CD4-positive, alpha-beta T cell treated with Interleukin-21 for 1 hour (primary cell): Measurements from ENCODE around the gene CD8B.

ENCODE experiments used
- DNase-seq: peaks from one replicate; pipeline ENCODE4 v3.0.0-alpha.2; 2020

Gene CD8B

DNA sequence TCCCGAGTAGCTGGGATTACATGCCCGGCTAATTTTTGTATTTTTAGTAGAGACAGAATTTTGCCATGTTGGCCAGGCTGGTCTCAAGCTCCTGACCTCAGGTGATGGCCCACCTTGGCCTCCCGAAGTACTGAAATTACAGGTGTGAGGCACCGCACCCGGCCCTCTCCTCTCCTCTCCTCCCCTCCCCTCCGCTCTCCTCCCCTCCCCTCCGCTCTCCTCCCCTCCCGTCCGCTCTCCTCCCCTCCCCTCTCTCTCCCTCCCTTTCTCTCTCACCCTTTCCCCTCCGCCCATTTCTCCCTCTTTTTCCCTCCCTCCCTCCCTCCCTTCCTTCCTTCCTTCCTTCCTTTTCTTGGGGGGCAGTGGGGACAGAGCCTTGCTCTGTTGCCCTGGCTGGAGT, 28.4 kb downstream of the CD8B start:
- no peak for DNase-seq

DNA sequence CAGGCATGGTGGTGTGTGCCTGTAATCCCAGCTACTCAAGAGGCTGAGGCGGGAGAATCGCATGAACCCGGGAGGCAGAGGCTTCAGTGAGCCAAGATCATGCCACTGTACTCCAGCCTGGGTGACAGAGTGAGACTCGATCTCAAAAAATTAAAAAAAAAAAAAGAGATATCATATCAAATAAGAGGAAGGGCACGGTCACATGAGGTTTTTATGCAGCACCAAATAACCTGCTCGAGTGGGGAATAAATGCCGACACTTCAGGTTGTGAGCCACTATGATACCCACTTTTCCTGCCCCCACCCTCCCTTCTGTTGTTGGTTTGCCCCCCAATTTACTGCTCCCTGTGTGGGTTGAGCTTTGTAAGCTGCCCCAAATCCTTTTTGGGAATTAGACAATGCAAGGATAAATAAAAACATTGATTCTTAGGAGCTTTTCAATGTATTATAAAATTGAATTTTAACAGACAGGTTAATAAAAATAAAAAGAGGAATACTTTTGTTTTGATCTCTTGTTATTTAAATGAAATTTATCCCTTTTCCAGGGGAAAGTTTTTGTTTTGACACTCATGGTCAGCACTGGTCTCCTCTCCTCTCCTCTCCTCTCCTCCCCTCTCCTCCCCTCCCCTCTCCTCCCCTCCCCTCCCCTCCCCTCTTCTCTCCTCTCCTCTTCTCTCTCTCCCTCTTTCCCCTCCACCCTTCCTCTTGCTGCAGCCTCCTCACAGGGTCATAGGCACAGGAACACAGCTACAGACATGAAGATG, 29.2 kb downstream of the CD8B start:
- DNase-seq: no peak

DNA sequence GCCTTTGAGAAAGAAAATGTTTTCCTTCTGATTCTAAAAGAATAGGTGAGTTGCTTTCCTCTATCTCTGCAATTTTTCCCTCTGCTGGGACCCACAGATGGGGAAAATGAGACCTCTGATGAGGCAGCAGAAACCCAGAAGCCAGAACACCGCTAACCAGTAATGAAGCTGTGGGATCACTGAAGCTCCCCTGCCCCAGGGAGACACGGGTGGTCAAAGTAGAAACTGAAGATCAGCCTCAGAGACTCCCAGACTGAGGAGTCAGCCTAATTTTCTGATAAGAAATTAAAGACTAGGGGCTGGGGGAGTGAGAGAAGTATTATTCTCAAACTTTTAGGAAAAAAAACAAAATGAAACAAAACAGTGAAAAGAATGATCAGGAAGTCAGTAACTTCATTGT, 30.1 kb downstream of the CD8B start:
- no peak for DNase-seq

DNA sequence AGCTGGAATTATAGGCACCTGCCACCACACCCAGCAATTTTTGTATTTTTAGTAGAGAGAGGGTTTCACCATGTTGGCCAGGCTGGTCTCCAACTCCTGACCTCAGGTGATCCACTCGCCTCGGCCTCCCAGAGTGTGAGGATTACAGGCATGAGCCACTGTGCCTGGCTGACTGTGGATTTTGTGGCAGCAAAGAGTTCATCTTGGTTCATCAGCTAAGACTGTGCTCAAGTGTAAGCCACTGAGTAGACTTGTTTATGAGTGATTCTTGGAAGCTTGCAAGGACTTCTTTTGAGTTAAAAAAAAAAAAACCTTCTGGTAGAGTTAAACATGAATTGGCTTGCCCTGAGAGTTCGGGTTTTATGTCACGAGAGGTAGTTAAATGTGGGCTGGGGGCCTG, 34.7 kb downstream of the CD8B start:
- DNase-seq: no peak

DNA sequence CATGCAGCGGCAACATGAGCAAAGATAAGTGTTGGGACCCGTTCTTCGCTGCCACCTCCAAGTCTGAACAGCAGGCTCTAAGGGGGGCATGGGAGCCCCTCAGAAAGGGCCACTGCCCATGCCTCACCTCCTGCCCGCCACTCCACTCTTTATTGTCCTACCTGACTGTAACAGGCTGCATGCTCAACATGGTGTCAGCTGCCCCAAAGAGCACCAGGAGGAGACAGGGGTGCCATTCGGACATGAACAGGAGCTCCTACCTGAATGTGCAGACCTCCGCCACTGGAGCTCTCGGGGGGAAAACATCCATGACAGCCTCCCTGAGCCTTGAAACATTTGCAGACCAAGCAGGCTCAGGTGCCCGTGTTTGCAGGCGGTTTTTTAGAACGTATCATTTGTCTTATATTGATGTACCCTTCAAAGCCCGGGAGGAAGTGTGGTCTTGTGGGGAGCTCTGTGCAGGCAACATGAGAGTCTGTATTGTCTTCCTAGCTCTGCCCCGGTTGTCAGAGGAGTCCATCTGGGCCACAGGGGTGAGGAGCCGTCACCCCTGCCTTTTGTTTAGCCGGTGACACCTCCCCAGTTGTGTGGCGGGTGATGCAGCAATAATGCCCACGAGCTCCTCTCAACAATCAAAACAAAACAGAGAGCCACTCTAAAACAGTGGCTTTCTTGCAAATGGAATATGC, 35.8 kb downstream of the CD8B start:
- DNase-seq: peak; percentile 82

DNA sequence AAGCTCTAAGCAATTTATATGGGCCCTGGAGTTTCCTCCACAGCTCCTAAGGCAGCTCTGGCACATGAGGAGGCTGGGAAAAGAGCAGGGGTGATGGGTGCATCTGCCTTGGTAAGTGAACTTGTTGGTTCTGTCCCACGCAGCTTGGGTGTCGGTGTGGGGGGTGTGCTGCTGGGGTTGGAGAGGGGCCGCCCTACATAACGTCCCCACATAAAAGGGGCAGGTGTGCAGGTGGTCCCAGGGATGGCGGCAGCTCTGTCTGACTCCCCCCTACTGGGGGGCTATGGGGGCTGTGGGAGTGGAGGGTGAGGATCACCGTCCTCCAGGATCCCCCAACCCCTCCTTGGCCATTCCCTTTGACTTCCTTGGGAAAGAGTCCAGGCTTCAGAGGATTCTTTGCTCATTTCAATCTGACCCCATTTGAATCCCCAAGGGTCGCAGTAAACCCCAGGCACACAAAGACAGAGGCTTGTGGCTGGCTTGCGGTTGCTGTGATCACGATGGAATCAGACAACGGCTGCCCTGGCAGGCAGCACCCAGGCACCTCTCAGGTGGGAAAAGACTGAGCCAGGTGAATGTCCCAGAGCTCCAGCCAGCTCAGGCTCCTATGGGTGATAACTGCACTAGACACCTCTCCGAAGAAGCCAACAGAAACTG, 36.5 kb downstream of the CD8B start:
- peak; percentile 35 for DNase-seq

DNA sequence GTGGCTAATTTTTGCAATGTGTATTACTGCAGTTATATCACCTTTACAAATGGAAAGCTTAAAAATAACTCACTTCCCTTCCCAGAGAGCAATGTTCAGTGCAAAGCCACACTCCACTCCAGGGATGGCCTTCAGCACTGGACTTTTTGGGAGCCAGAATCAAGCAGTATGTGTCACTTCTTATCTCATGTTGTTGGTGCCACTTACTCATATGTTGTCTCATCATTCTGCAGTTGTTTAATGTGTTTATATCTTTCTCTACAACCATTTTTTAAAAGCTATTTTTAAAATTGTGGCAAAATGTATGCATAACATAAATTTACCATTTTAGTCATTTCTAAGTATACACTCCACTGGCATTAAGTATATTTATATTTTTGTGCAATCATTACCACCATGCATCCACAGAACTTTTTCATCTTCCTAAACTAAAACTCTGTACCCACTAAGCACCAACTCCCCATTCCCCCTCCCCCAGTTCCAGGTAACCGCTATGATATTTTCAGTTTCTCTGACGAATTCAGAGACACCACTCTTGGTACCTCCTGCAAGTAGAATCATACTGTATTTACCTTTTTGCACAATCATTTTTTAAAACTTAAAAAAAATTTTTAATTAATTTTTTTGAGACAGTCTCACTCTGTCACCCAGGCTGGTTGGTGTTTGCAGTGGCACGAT, 38.9 kb downstream of the CD8B start:
- no peak for DNase-seq

DNA sequence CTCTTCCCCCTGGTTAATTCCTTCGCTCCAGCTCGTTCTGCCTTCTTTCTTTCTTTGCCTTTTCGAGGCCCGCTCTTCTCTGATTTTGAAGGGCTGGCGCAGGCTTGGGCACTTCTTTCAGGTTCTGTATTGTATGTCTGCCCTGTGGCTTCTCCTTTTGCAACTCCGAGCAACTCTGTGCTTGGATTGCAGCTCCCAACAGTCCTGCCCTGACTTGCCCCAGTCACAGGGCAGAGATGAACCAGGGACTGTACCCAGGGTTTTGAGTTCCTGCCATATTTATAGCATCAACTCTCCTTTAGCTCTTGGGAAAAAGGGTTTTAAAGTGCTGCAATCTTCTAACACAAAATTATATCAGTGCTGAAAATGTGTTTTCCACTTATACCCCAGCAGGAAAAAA, 39.8 kb downstream of the CD8B start:
- no peak for DNase-seq

DNA sequence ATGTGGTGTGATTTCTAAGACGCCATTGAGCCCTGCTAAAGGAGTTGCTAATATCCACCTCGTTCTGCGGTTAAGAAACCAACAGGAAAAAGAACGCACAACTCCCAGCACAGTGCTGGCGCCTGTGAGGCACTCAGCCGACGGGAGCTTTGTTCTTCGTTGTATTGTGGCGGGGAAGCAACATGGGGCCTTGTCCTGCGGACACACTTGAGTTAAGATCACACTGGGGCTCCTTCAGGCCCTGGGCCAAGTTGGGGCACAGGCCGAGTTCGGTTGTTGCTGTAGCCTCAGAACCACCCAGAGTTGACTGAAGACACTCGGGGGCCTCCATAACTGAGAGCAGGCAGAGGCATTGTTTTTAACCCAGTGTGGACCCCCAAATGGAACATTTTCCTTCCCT, 40.4 kb downstream of the CD8B start:
- peak; percentile 21 for DNase-seq

DNA sequence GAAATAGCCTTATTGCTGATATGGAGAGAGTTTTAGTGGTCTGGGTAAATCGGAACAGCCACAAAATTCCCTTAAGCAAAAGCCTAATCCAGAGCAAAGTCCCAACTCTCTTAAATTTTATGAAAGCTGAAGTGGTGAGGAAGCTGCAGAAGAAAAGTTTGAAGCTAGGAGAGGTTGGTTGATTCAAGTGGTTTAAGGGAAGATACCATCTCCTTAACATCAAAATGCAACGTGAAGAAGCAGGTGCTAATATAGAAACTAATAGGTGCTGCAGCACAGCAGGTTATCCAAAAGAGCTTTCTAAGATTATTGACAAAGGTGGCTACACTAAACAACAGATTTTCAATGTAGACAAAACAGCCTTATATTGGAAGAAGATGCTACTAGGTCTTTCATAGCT, 42.7 kb downstream of the CD8B start:
- DNase-seq: no peak

DNA sequence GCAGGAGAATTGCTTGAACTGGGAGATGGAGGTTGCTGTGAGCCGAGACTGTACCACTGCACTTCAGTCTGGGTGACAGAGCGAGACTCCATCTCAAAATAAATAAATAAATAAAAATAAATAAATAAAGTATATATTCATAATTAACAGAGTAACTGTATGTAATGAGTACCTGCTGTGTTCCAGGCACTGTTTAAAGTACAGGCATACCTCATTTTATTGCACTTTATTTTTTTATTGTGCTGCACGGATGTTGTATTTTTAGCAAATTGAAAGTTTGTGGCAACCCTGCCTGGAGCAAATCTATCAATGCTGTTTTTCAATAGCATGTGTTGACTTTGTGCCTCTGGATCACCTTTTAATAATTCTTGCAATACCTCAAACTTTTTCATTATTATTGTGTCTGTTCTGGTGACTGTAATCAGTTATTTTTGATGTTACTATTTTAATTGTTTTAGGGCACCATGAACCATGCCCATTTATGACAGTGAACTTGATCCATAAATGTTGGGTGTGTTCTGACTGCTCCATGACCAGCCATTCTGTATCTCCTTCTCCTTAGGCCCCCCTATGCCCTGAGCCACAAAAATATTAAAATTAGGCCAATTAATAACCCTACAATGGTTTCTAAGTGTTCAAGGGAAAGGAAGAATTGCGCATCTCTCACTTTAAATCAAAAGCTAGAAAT, 43.4 kb downstream of the CD8B start:
- no peak for DNase-seq

DNA sequence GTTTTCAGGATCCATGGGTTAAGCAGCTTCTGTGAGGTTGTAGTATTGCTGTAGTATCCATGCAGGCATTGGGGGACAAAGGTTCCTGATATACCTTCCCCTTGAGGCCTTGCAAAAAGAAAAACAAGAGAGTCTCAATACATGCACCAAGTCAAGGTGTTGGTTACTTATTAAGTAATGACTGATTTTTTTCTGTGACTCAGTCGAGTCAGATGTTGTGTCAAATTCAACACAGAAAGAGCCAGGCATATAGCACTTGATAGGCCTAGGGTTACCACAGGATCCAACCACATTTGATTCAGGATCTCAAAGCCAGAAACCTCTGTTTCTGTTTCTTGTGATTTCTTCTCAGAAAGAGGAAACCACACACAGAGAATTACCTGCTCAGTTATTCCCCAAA, 46.1 kb downstream of the CD8B start:
- DNase-seq: peak; percentile 38

DNA sequence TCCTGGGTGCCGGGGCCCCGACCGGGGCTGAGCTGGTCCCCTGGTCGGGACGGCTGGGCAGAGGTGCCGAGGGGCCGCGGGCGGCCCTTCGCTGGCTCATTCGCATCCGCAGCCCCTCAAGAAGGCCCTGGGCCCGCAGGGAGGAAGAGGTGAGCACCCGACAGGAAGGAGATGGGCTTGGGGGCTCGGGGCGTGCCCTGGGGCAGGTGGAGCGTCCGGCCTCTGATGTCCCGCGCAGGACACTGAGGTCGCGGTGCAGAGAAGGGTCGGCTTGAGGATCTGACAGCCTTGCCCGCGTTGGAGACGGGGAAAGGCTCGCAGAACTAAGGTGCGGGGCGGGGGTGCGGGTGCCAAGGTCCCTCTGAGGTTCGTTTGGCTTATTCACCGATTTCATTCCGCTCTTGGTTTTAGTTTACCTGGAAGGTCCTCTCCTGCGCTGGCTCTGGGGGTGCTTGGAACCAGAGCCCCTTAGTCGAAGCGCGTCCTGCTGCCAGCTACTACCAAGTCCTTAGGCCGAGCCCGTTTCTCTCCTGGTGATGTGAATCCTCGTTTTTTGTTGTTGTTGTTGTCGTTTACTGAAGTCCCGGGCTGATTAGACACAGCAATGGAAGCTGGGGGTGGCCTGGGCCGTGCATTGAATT, 52.1 kb downstream of the CD8B start:
- peak; percentile 34 for DNase-seq

DNA sequence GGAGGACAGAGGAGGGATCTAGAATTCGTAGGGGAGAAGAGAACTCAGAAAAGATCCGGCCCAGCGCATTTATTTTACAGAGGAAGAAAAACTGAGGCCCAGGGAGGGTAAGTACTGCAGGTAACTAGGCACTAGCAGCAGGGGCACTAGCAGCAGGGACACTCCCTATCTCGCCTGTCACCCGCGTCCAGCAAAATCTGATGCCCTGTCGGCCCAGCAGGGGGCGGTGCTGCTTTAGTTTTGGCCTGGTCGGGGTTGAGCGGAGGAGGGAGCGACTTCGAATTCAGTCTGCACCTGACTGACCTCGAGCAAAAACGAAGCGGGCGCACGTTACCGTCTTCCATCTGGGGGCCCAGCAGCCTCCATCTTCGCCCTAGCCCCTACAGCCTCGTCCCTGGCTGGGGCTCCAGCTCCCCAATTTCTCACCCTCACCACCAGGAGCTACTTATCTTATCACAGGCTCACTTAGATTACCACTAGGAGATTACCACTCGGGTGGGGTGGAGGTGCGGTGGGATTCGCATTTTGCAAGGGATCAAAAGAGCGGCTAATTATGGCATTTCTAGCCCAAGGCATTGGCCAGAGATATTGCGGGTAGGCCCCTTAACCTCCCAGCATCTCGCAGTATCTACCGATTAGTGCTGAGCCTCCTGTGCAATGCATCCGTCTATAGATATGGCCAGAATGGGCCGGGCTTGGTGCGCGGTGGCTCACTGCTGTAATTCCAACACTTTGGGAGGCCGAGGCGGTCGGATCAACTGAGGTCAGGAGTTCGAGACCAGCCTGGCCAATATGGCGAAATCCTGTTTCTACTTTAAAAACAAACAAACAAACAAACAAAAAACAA, 53.1 kb downstream of the CD8B start:
- peak; percentile 95 for DNase-seq

DNA sequence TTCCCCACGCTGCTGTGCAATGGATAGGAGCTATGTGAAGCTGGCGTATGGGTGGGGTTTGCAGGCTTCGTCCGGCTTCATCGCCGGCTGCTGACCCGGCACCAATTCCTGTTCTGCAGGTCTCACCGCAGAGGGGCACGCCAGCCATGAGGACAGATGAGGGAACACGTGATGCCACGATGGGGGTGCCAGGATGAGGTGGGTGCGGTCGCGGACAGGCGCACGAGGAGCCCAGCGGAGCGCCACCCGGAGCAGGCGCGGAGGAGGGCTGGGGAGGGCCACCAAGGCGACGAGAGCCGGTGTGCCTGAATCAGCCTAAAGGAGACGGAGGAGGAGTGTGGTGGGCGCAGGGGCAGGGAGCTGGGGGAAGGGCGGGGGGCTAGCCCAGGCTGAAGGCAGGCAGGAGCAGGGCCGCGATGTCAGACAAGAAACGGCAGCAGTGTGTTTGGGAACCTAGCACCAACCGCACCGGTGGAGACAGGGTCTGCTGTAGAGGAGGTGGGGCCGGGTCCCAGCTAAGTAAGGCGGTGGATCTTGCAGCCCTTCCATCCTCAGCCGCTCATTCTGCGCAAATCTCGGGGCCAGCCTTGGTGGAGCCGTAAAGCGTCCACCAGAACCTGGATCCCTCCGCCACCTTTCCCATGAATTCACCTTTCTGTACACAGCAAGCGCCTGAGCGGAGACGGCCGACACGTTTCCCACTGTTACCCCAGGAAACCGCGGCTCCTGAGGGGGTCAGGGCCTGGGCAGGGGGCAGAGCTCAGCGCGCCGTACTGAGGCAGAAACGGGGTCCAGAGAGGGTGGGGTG, 54.0 kb downstream of the CD8B start:
- DNase-seq: peak; percentile 72

DNA sequence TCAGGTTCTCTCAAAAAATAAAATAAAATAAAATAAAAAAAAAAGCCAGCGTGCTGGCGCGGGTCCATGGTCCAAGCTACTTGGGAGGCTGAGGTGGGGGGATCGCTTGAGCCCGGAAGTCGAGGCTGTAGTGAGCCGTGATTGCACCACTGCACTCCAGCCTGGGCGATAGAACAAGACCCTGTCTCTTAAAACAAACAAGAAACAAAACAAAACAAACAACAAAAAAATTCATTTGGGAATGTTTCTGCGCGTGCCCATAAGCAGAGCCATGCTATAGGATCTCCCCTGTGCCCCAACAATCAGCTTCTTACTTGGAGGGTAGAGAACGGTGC, 54.6 kb downstream of the CD8B start:
- DNase-seq: no peak

DNA sequence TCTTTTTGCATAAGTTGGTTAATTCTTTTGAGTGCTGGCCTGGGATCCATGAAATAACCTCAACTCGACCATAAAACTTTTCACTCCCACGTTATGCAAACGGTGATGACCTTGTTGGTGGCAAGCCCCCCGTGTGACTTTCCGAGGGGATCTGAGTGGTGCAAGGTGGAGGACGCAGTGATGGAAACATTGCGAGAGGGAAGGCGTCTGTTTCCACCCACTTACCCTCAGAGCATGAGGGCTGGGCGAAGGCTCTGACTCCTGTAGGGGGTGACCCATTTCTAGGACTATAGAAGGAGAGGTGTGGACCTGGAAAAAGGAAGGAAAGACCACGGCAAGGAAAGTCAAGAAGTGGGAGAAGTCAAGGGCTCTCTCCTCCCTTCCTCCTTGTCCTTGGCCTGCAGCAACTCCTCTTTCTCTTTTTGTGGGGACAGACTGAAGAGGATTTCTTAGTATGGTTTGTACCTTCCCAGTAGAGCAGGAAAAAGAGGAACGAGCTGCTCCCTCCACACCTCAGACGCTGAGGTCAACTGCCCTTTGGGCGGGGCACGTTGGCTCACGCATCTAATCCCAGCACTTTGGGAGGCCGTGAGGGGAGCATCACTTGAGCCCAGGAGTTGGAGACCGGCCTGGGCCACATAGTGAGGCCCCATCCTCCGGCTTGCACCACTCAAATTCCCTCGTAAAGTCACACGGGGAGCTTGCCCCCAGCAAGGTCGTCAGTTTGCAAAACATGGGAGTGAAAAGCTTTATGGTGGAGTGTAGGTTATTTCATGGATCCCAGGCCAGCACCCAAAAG, 55.4 kb downstream of the CD8B start:
- DNase-seq: no peak

DNA sequence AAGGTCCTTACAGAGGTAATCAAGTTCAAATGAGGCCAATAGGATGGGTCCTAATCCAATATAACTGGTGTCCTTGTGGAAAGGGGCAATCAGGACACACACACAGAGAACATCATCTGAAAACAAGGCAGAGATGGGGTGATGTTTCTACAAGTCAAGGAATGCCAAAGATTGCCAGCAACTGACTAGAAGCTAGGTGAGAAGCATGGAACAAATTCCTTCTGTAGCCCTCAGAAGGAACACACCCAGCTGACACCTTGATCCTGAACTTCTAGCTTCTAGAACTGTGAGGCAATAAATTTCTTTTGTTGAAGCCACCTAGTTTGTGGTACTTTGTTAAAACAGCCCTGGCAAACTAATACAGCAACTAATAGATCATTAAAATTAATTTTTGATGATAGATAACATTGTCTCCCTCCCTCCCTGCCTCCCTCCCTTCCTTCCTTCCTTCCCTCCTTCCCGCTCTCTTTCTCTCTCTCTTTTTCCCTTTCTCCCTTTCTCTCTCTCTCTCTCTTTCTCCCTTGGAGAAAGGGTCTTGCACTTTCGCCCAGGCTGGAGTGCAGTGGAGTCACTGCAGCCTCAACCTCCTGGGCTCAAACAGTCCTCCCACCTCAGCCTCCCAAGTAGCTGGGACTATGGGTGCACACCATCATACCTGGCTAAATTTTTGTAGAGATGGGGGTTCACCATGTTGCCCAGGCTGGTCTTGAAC, 60.7 kb downstream of the CD8B start:
- no peak for DNase-seq

DNA sequence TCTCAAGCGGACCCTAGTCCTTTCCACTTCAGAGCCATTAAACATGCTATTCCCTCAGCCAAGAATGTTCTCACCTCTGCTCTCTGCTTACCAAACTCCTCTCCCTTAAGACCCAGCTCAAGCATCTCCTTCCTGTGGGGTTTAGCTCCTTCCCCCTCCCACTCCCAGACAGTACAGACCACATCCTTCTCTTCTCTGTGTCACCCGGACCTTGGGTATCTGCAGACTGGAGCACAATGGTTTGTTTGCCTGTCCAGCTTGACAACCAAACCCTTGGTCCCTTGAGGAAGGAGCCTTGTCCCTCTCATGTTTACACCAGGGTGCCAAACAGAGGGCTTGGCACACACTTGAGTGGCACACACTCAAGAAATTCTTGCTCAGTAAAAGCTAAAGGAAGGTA, 66.8 kb downstream of the CD8B start:
- DNase-seq: peak; percentile 47
